ENCODE measurements around the gene LYST. TPM values are rescaled to one million over a fixed set of nuclear protein-coding genes. Genes with fewer than 3 reads are reported as not detected.

LYST gene
- total RNA-seq, 1 experiment from 2014 or later, result 1.7 TPM

DNA sequence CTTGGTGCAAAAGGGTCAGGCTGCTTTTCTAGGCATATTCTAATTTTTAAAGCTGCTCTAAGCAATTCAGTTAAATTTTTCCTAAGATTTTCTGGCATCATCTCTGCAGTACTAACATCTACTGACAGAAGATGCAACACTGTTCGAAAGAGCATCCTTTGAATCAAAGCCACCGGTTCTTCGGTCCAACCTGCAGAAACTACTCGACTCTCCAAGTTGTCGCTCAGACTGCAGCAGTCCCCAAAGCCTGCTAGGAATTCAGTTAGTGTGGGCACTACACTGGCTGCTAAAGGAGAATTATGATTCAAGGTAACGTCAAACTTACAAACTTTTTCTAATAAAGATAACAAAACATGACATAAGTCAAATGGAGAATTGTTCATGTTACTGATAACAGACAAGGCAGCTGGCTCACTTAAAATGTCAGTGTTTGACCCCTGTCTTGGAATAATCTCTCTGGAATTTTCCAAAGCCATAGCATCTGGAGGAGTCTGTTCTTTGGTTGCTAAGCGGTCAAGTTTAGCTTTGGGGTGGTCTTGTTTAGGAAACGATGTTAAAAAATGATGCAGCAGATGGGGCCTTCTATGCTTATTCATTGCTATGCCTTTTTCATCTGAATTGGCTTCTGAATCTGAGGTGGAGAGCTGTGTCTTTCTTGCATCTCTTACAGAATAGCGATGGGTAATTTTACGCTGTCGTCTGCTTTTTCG is 56.9 kb downstream of the LYST start:
- H3K4me3 ChIP-seq (ENCODE audit: low read depth, low read length, poor library complexity, severe bottlenecking), result no peak overlapping the region
- DNase-seq (ENCODE audit: low spot score), result no peak
- no peak for TF ChIP-seq EZH2 (IDR thresholded peaks at IDR 0.05; ENCODE audit: borderline replicate concordance, low read depth, low read length, poor library complexity, severe bottlenecking)
- TF ChIP-seq, protein P1, sequence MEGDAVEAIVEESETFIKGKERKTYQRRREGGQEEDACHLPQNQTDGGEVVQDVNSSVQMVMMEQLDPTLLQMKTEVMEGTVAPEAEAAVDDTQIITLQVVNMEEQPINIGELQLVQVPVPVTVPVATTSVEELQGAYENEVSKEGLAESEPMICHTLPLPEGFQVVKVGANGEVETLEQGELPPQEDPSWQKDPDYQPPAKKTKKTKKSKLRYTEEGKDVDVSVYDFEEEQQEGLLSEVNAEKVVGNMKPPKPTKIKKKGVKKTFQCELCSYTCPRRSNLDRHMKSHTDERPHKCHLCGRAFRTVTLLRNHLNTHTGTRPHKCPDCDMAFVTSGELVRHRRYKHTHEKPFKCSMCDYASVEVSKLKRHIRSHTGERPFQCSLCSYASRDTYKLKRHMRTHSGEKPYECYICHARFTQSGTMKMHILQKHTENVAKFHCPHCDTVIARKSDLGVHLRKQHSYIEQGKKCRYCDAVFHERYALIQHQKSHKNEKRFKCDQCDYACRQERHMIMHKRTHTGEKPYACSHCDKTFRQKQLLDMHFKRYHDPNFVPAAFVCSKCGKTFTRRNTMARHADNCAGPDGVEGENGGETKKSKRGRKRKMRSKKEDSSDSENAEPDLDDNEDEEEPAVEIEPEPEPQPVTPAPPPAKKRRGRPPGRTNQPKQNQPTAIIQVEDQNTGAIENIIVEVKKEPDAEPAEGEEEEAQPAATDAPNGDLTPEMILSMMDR (conservative IDR thresholded peaks at IDR 0.05; ENCODE audit: low read depth, low read length), result no peak
- no peaks in the 10 kb centered on the region for H3K36me3 ChIP-seq (ENCODE audit: insufficient read depth, low read length, poor library complexity, severe bottlenecking)
- CTCF ChIA-PET, result no interaction called here
- no peaks in the 10 kb centered on the region for H3K9me3 ChIP-seq (ENCODE audit: low read depth, low read length, poor library complexity, severe bottlenecking)
- no peak overlapping the region for H3K27ac ChIP-seq (ENCODE audit: low read depth, low read length, poor library complexity, severe bottlenecking)
- no peaks in the 10 kb centered on the region for H3K4me1 ChIP-seq (ENCODE audit: insufficient read depth, low read length, poor library complexity, severe bottlenecking)
- BruUV-seq (replicated peaks), result no TSS peak
- POLR2A ChIA-PET (ENCODE audit: low non-redundant PET), result no interaction called here
- intact Hi-C loops (cut with micrococcal nuclease; ENCODE audit: unreplicated experiment), result no loop called here
- H3K27me3 ChIP-seq (replicated peaks; ENCODE audit: insufficient read depth, low read depth, low read length, poor library complexity), result no peaks in the 10 kb centered on the region

DNA sequence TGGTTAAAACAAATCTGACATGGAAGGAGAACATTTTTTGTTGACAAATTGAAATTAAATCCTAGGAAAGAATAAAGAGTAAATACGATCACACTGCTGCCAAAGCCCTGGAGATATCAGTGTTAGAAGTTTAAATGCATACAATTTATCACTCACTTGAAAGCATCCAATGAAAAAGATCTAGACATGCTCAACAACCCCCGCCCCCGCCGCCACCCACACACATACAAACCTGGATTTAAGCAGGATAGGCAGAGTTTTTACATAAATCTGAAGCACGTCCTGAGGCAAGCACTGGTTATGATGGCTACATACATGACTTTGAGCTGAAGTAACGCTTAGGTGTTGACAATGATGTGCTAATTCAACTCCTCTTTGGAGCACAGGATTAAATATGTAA is 58.5 kb downstream of the LYST start:
- ChIA-PET POLR2A (ENCODE audit: low non-redundant PET) (no interaction called here), CTCF (no interaction called here)
- H3K4me3 ChIP-seq (ENCODE audit: low read depth, low read length, poor library complexity, severe bottlenecking), result no peak overlapping the region
- TF ChIP-seq, protein P1 (conservative IDR thresholded peaks at IDR 0.05; ENCODE audit: low read depth, low read length), result no peak
- no peak for TF ChIP-seq EZH2 (IDR thresholded peaks at IDR 0.05; ENCODE audit: borderline replicate concordance, low read depth, low read length, poor library complexity, severe bottlenecking)
- intact Hi-C loops (cut with micrococcal nuclease; ENCODE audit: unreplicated experiment), result no loop called here
- BruUV-seq (replicated peaks), result no TSS peak
- no peaks in the 10 kb centered on the region for H3K36me3 ChIP-seq (ENCODE audit: insufficient read depth, low read length, poor library complexity, severe bottlenecking)
- no peaks in the 10 kb centered on the region for H3K27me3 ChIP-seq (replicated peaks; ENCODE audit: insufficient read depth, low read depth, low read length, poor library complexity)
- no peak overlapping the region for H3K27ac ChIP-seq (ENCODE audit: low read depth, low read length, poor library complexity, severe bottlenecking)
- no peaks in the 10 kb centered on the region for H3K9me3 ChIP-seq (ENCODE audit: low read depth, low read length, poor library complexity, severe bottlenecking)
- H3K4me1 ChIP-seq (ENCODE audit: insufficient read depth, low read length, poor library complexity, severe bottlenecking), result no peaks in the 10 kb centered on the region
- no peak for DNase-seq (ENCODE audit: low spot score)

GRCh38 chr1:235806123-235806522 is 60.6 kb downstream of the LYST start:
- H3K4me3 ChIP-seq (ENCODE audit: low read depth, low read length, poor library complexity, severe bottlenecking), result no peak overlapping the region
- BruUV-seq (replicated peaks), result no TSS peak
- H3K36me3 ChIP-seq (ENCODE audit: insufficient read depth, low read length, poor library complexity, severe bottlenecking), result no peaks in the 10 kb centered on the region
- H3K27me3 ChIP-seq (replicated peaks; ENCODE audit: insufficient read depth, low read depth, low read length, poor library complexity), result no peaks in the 10 kb centered on the region
- H3K9me3 ChIP-seq (ENCODE audit: low read depth, low read length, poor library complexity, severe bottlenecking), result no peaks in the 10 kb centered on the region
- TF ChIP-seq, protein P1 (conservative IDR thresholded peaks at IDR 0.05; ENCODE audit: low read depth, low read length), result no peak
- TF ChIP-seq EZH2 (IDR thresholded peaks at IDR 0.05; ENCODE audit: borderline replicate concordance, low read depth, low read length, poor library complexity, severe bottlenecking), result no peak
- H3K27ac ChIP-seq (ENCODE audit: low read depth, low read length, poor library complexity, severe bottlenecking), result no peak overlapping the region
- DNase-seq (ENCODE audit: low spot score), result no peak
- intact Hi-C loops (cut with micrococcal nuclease; ENCODE audit: unreplicated experiment), result no loop called here
- no peaks in the 10 kb centered on the region for H3K4me1 ChIP-seq (ENCODE audit: insufficient read depth, low read length, poor library complexity, severe bottlenecking)
- ChIA-PET CTCF (no interaction called here), POLR2A (ENCODE audit: low non-redundant PET) (no interaction called here)
